ENCODE results near the gene SLC34A3. TPM values are rescaled to one million over a fixed set of nuclear protein-coding genes. Genes with fewer than 3 reads are reported as not detected.

The SLC34A3 gene
- total RNA-seq, 1 donor from 2014 or later = not detected

GRCh38 chr9:137193771-137194170 lies 36.9 kb upstream of the SLC34A3 start:
- intact Hi-C loops (cut with DNase I) = no loop called here
- ATAC-seq (no peak), DNase-seq (ENCODE audit: low spot score) (no peak)

GRCh38 chr9:137194388-137194787 lies 36.3 kb upstream of the SLC34A3 start:
- ATAC-seq = no peak
- no peak for DNase-seq (ENCODE audit: low spot score)
- intact Hi-C loops (cut with DNase I) = no loop called here

GRCh38 chr9:137194909-137195308 lies 35.8 kb upstream of the SLC34A3 start:
- ATAC-seq (no peak), DNase-seq (ENCODE audit: low spot score) (no peak)
- intact Hi-C loops (cut with DNase I) = no loop called here

GRCh38 chr9:137195525-137196220 lies 35.0 kb upstream of the SLC34A3 start:
- no peak for DNase-seq (ENCODE audit: low spot score)
- ATAC-seq = no peak
- intact Hi-C loops (cut with DNase I) = no loop called here

- intact Hi-C loops (cut with DNase I) = no loop called here
- DNase-seq (ENCODE audit: low spot score) = no peak
- ATAC-seq = no peak
Measured at GRCh38 chr9:137198051-137198901, 32.4 kb upstream of the SLC34A3 start.

- ATAC-seq = no peak
- intact Hi-C loops (cut with DNase I) = no loop called here
- DNase-seq (ENCODE audit: low spot score) = no peak
Measured at GRCh38 chr9:137198902-137199283, 31.8 kb upstream of the SLC34A3 start.

GRCh38 chr9:137199411-137200121 lies 31.1 kb upstream of the SLC34A3 start:
- no peak for DNase-seq (ENCODE audit: low spot score)
- ATAC-seq = no peak
- intact Hi-C loops (cut with DNase I) = no loop called here

GRCh38 chr9:137200311-137201204 lies 30.1 kb upstream of the SLC34A3 start, which contains the start of gene TPRN:
TSS of gene TPRN (minus strand) at chr9:137200741. CDS start at chr9:137200711, 30 bp downstream.
- DNase-seq (ENCODE audit: low spot score) (peak; percentile 99), ATAC-seq (peak; percentile 99)
- intact Hi-C loops (cut with DNase I) = no loop called here

GRCh38 chr9:137201205-137201868 lies 29.4 kb upstream of the SLC34A3 start:
- intact Hi-C loops (cut with DNase I) = no loop called here
- no peak for ATAC-seq

GRCh38 chr9:137202966-137203365 lies 27.7 kb upstream of the SLC34A3 start:
- intact Hi-C loops (cut with DNase I) = no loop called here
- ATAC-seq = no peak
- DNase-seq (ENCODE audit: low spot score) = no peak

More at GRCh38 chr9:137201205-137201868, 29.4 kb upstream of the SLC34A3 start:
- no peak for DNase-seq (ENCODE audit: low spot score)

- intact Hi-C loops (cut with DNase I) = no loop called here
- DNase-seq (ENCODE audit: low spot score) = no peak
- no peak for ATAC-seq
Measured at GRCh38 chr9:137204731-137205125, 26.0 kb upstream of the SLC34A3 start.

GRCh38 chr9:137205126-137206069 lies 25.3 kb upstream of the SLC34A3 start, which contains the start of the genes NDOR1 and TMEM203:
TSS of gene NDOR1 (plus strand) at chr9:137205700. CDS start at chr9:137205778, 78 bp downstream.
TSS of gene TMEM203 (minus strand) at chr9:137205648. CDS start at chr9:137205414, 234 bp downstream.
- ATAC-seq = peak; percentile 72
- intact Hi-C loops (cut with DNase I) = no loop called here
- peak; percentile 97 for DNase-seq (ENCODE audit: low spot score)

GRCh38 chr9:137206602-137207001 lies 24.1 kb upstream of the SLC34A3 start:
- no peak for DNase-seq (ENCODE audit: low spot score)
- intact Hi-C loops (cut with DNase I) = no loop called here
- no peak for ATAC-seq

- DNase-seq (ENCODE audit: low spot score) (no peak), ATAC-seq (no peak)
- intact Hi-C loops (cut with DNase I) = no loop called here
Measured at GRCh38 chr9:137211532-137211931, 19.2 kb upstream of the SLC34A3 start.

GRCh38 chr9:137212520-137212919 lies 18.2 kb upstream of the SLC34A3 start:
- intact Hi-C loops (cut with DNase I) = no loop called here
- no peak for DNase-seq (ENCODE audit: low spot score)
- ATAC-seq = no peak

GRCh38 chr9:137213160-137214060 lies 17.3 kb upstream of the SLC34A3 start:
- intact Hi-C loops (cut with DNase I) = no loop called here
- ATAC-seq = no peak
- no peak for DNase-seq (ENCODE audit: low spot score)

Measured in sciatic nerve (tissue), 2 donors.